Neutrophil (primary cell): ENCODE measurements around the gene SLX4IP.

Source experiments
- H3K27ac ChIP-seq: fragments of 200-600 bp; sonication (generic); 2 replicates; pipeline ENCODE4 v1.5.1; 2016; ENCODE audit warnings: mild to moderate bottlenecking, moderate library complexity
- H3K27me3 ChIP-seq: fragments of 200-600 bp; sonication (generic); 2 replicates; pipeline ENCODE4 v1.6.0; 2016; ENCODE audit warnings: mild to moderate bottlenecking
- H3K36me3 ChIP-seq: fragments of 200-600 bp; sonication (generic); 2 replicates; pipeline ENCODE4 v1.5.1; 2017
- H3K4me1 ChIP-seq, 2 experiments: fragments of 200-600 bp in 1 of 2; sonication (generic) in 1 of 2; 1 replicate in 1 of 2; 2 replicates in 1 of 2; pipeline versions ENCODE4 v1.5.1 to v1.6.1; 2013 to 2016; ENCODE audit warnings: low read depth in 1 of 2, low read length in 1 of 2, mild to moderate bottlenecking in 1 of 2, moderate library complexity in 1 of 2; ENCODE audit not compliant: control insufficient read depth in 1 of 2, insufficient read depth in 1 of 2
- H3K4me3 ChIP-seq, 2 experiments: fragments of 200-600 bp in 1 of 2; sonication (generic) in 1 of 2; 1 replicate in 1 of 2; 2 replicates in 1 of 2; pipeline ENCODE4 v1.5.1; 2013 to 2016; ENCODE audit warnings: low read depth in 1 of 2, low read length in 1 of 2, mild to moderate bottlenecking in 1 of 2, moderate library complexity in 1 of 2
- H3K9me3 ChIP-seq: fragments of 200-600 bp; sonication (generic); 2 replicates; pipeline ENCODE4 v1.5.1; 2016
- CTCF ChIP-seq: fragments of 200-600 bp; sonication (generic); IDR thresholded peaks from 2 replicates; pipeline ENCODE4 v1.5.1; 2016; ENCODE audit warnings: antibody characterized with exemption

Gene SLX4IP

GRCh38 chr20:10543480-10543879 lies 108.4 kb downstream of the SLX4IP start:
- H3K4me3 ChIP-seq: no peak overlapping the region
- peaks cover 24 to 26% of the 10 kb centered on the region in 2 experiments for H3K4me1 ChIP-seq
- no peaks in the 10 kb centered on the region for H3K9me3 ChIP-seq
- no peaks in the 10 kb centered on the region for H3K27me3 ChIP-seq
- H3K27ac ChIP-seq: no peak overlapping the region
- H3K36me3 ChIP-seq: no peaks in the 10 kb centered on the region
- TF ChIP-seq CTCF: no peak

GRCh38 chr20:10547276-10548114 lies 112.4 kb downstream of the SLX4IP start:
- no peaks in the 10 kb centered on the region for H3K27me3 ChIP-seq
- H3K36me3 ChIP-seq: no peaks in the 10 kb centered on the region
- H3K9me3 ChIP-seq: no peaks in the 10 kb centered on the region
- no peak overlapping the region for H3K4me3 ChIP-seq
- H3K4me1 ChIP-seq: peaks cover 18 to 19% of the 10 kb centered on the region in 2 experiments
- no peak overlapping the region for H3K27ac ChIP-seq
- no peak for TF ChIP-seq CTCF

GRCh38 chr20:10549511-10549910 lies 114.4 kb downstream of the SLX4IP start:
- no peak for TF ChIP-seq CTCF
- Histone ChIP-seq H3K36me3 (no peaks in the 10 kb centered on the region), H3K27me3 (no peaks in the 10 kb centered on the region), H3K9me3 (no peaks in the 10 kb centered on the region), H3K27ac (peak overlapping the region; percentile 58), H3K4me1 (peaks cover 18 to 19% of the 10 kb centered on the region in 2 experiments), H3K4me3 (no peak overlapping the region)

- Histone ChIP-seq H3K36me3 (no peaks in the 10 kb centered on the region), H3K4me3 (no peak overlapping the region), H3K27ac (peak overlapping the region; percentile 58), H3K4me1 (peaks cover 18 to 19% of the 10 kb centered on the region in 2 experiments), H3K9me3 (no peaks in the 10 kb centered on the region), H3K27me3 (no peaks in the 10 kb centered on the region)
- TF ChIP-seq CTCF: no peak
Measured at GRCh38 chr20:10550204-10551118, 115.4 kb downstream of the SLX4IP start.

GRCh38 chr20:10551732-10552724 lies 116.9 kb downstream of the SLX4IP start:
- Histone ChIP-seq H3K4me1 (peaks cover 18 to 19% of the 10 kb centered on the region in 2 experiments), H3K4me3 (no peak overlapping the region), H3K27me3 (no peaks in the 10 kb centered on the region), H3K36me3 (no peaks in the 10 kb centered on the region), H3K27ac (peak overlapping the region; percentile 38), H3K9me3 (no peaks in the 10 kb centered on the region)
- TF ChIP-seq CTCF: no peak
